Activated CD4-positive, alpha-beta T cell treated with anti-CD3 and anti-CD28 coated beads, Interleukin-2, amount 50 U/mL, for 16 hours (primary cell): ENCODE data around the gene CD72.

Experiments
- DNase-seq: peaks from one replicate; pipeline ENCODE4 v3.0.0-alpha.2; 2020

The CD72 gene

GRCh38 chr9:35618325-35618727 lies at the start of gene CD72:
Gene CD72, minus strand, starts transcription at chr9:35618413. Its CDS starts 110 bp downstream, at chr9:35618303.
- DNase-seq, result no peak

- DNase-seq, result no peak
Measured at GRCh38 chr9:35667939-35668338, 49.7 kb upstream of the CD72 start.

- DNase-seq, result no peak
Measured at GRCh38 chr9:35666549-35666948, 48.3 kb upstream of the CD72 start.

- no peak for DNase-seq
Measured at GRCh38 chr9:35666045-35666444, 47.8 kb upstream of the CD72 start.

GRCh38 chr9:35665471-35665818 lies 47.2 kb upstream of the CD72 start:
- DNase-seq, result no peak

GRCh38 chr9:35664531-35665470 lies 46.6 kb upstream of the CD72 start, which contains the start of gene ARHGEF39:
Gene ARHGEF39, minus strand, starts transcription at chr9:35665195. Its CDS starts 26 bp downstream, at chr9:35665169.
- peak; percentile 86 for DNase-seq

- DNase-seq, result no peak
Measured at GRCh38 chr9:35662437-35662836, 44.2 kb upstream of the CD72 start.

GRCh38 chr9:35661756-35662350 lies 43.6 kb upstream of the CD72 start:
- peak; percentile 39 for DNase-seq

- no peak for DNase-seq
Measured at GRCh38 chr9:35660966-35661415, 42.8 kb upstream of the CD72 start.

- DNase-seq, result no peak
Measured at GRCh38 chr9:35659340-35659739, 41.1 kb upstream of the CD72 start.

GRCh38 chr9:35658968-35659220 lies 40.7 kb upstream of the CD72 start:
- DNase-seq, result peak; percentile 36

- DNase-seq, result peak; percentile 86
Measured at GRCh38 chr9:35658137-35658967, 40.1 kb upstream of the CD72 start, which contains the start of gene CCDC107. Gene CCDC107, plus strand, starts transcription at chr9:35658292. Its CDS starts 88 bp downstream, at chr9:35658380.

GRCh38 chr9:35657546-35658136 lies 39.4 kb upstream of the CD72 start, which contains the start of gene RMRP:
Gene RMRP, minus strand, starts transcription at chr9:35658019.
- peak; percentile 99 for DNase-seq

- DNase-seq, result no peak
Measured at GRCh38 chr9:35656831-35657545, 38.8 kb upstream of the CD72 start.

GRCh38 chr9:35656348-35656747 lies 38.1 kb upstream of the CD72 start:
- DNase-seq, result no peak

- DNase-seq, result no peak
Measured at GRCh38 chr9:35653611-35654010, 35.4 kb upstream of the CD72 start.

GRCh38 chr9:35652829-35653209 lies 34.6 kb upstream of the CD72 start:
- no peak for DNase-seq

- DNase-seq, result no peak
Measured at GRCh38 chr9:35651956-35652828, 34.0 kb upstream of the CD72 start.

GRCh38 chr9:35650341-35651158 lies 32.3 kb upstream of the CD72 start, which contains the start of gene SIT1:
Gene SIT1, minus strand, starts transcription at chr9:35650931. Its CDS starts 78 bp downstream, at chr9:35650853.
- DNase-seq, result peak; percentile 47
